ENCODE data around the gene UGT1A6. TPM values are rescaled to one million over a fixed set of nuclear protein-coding genes. Genes with fewer than 3 reads are reported as not detected.
A peak's percentile ranks its signal among the peaks of the same experiment; 100 is the strongest.

UGT1A6 gene
- total and polyA plus RNA-seq, 2 of the 13 experiments (the other 11 are each of a cell fraction or from before 2014, with no cell fraction given): 0.25 TPM; not detected in 1

DNA sequence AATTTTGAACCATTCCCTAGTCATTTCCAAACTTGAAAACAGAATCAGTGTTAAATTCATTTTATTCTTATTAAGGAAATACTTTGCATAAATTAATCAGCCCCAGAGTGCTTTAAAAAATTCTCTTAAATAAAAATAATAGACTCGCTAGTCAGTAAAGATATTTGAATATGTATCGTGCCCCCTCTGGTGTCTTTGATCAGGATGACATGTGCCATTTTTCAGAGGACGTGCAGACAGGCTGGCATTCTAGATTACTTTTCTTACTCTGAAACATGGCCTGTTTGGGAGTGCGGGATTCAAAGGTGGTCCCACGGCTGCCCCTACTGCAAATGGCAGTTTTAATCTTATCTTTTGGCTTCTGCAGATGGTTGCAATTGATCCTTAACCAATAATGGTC, 79.9 kb downstream of the UGT1A6 start (continued):
- no peak for TF ChIP-seq NCOA1 (CRISPR knock-in tag; IDR thresholded peaks at IDR 0.05)
- no peak for TF ChIP-seq ZNF572 (CRISPR knock-in tag; IDR thresholded peaks at IDR 0.05)
- no peak for TF ChIP-seq AGO1 (IDR thresholded peaks at IDR 0.05; ENCODE audit: low read depth, low read length, poor library complexity, severe bottlenecking)
- TF ChIP-seq ZNF569 (CRISPR knock-in tag; IDR thresholded peaks at IDR 0.05; ENCODE audit: borderline replicate concordance): no peak
- TF ChIP-seq SALL2 (CRISPR knock-in tag; IDR thresholded peaks at IDR 0.05): no peak
- TF ChIP-seq NFYC (CRISPR knock-in tag; IDR thresholded peaks at IDR 0.05): no peak
- TF ChIP-seq ARID2 (CRISPR knock-in tag; IDR thresholded peaks at IDR 0.05; ENCODE audit: borderline replicate concordance): no peak

- FAIRE-seq: no peak
- WGBS (ENCODE audit: low lambda C conversion rate): 63% methylated on average over 5 of the region's 5 CpGs
These were observed 81.2 kb downstream of the UGT1A6 start for GRCh38 chr2:233773854-233774253.

More at GRCh38 chr2:233773854-233774253, 81.2 kb downstream of the UGT1A6 start:
- peaks cover 5% of the 10 kb centered on the region; the same call in 1 of the 2 replicates for H3K9me3 ChIP-seq (ENCODE audit: low read length)
- intact Hi-C loops (cut with micrococcal nuclease; ENCODE audit: unreplicated experiment): no loop called here
- ChIA-PET POLR2A (no interaction called here), CTCF (ENCODE audit: low intra/inter-chr PET ratio, low total read pairs) (no interaction called here)
- ATAC-seq (no peak), DNase-seq (ENCODE audit: low spot score) (no peak)
- TF ChIP-seq SRSF9 (IDR thresholded peaks at IDR 0.05; ENCODE audit: borderline replicate concordance, insufficient read depth, low read depth, low read length, poor library complexity, severe bottlenecking) (no peak), FOXP1 (IDR thresholded peaks at IDR 0.05) (0 out of 2 replicates have a peak, but pooled peaks have one; percentile 58), FOXP1 (CRISPR knock-in tag; IDR thresholded peaks at IDR 0.05) (no peak), ZNF329 (CRISPR knock-in tag; IDR thresholded peaks at IDR 0.05; ENCODE audit: low read depth) (no peak), LCORL (IDR thresholded peaks at IDR 0.05) (no peak), LCORL (CRISPR knock-in tag; IDR thresholded peaks at IDR 0.05) (no peak), PHF5A (CRISPR knock-in tag; IDR thresholded peaks at IDR 0.05; ENCODE audit: low read depth, unreplicated experiment) (no peak)
- H3K79me2 ChIP-seq (ENCODE audit: insufficient read depth, low read length): no peaks in the 10 kb centered on the region
- no peaks in the 10 kb centered on the region for H4K20me1 ChIP-seq (ENCODE audit: insufficient read depth, low read length)
- H3K36me3 ChIP-seq (replicated peaks in 1 of 2; ENCODE audit: control insufficient read depth in 1 of 2, insufficient read depth in 2 of 2, low read length in 2 of 2): no peaks in the 10 kb centered on the region
- in situ Hi-C loops (cut with HindIII; ENCODE audit: extremely low pct_ligation_motif_present, low pct_unique_long_range_greater_than_20kb): no loop called here
- no peak overlapping the region for H3K27ac ChIP-seq (ENCODE audit: extremely low read length, insufficient read depth, low read length)
- no peak overlapping the region for H3K9ac ChIP-seq (ENCODE audit: insufficient read depth, low read depth, low read length)
- H3K4me1 ChIP-seq (ENCODE audit: insufficient read depth, low read length): no peaks in the 10 kb centered on the region
- no peak overlapping the region for H2AFZ ChIP-seq (ENCODE audit: low read length)
- H3K27me3 ChIP-seq (ENCODE audit: control insufficient read depth in 1 of 2, insufficient read depth in 2 of 2, low read length in 2 of 2): peaks cover 3 to 53% of the 10 kb centered on the region in 2 experiments; a peak in 4 of 5 replicates
- no peak overlapping the region for H3K4me3 ChIP-seq (replicated peaks in 1 of 3; ENCODE audit: insufficient read depth in 1 of 3, low read depth in 2 of 3, low read length in 3 of 3)
- no peak overlapping the region for H3K4me2 ChIP-seq (ENCODE audit: low read depth, low read length)
- BruUV-seq (replicated peaks): no TSS peak

Data from HepG2 (cell line).